ENCODE measurements around the gene CCDC178.

DNA sequence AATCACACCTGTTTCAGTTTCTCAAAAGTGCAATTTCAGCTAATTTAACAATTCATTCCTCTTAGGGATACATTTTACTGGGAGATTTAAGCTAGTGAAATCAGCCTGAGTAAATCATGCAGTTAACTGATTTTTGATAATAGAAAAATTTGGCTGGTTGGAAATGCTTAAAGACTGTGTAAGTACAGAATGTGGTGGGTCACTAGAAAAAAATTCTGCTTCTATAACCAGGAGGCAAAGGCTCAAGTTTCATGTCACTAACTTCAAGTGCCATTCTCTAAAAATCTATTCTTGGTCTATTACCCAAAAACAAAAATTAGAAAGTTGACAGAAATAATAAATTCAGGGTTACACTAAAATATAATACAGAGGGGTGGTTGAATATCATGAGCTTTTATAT lies 271.3 kb downstream of the CCDC178 start:
- TF ChIP-seq, protein P1, sequence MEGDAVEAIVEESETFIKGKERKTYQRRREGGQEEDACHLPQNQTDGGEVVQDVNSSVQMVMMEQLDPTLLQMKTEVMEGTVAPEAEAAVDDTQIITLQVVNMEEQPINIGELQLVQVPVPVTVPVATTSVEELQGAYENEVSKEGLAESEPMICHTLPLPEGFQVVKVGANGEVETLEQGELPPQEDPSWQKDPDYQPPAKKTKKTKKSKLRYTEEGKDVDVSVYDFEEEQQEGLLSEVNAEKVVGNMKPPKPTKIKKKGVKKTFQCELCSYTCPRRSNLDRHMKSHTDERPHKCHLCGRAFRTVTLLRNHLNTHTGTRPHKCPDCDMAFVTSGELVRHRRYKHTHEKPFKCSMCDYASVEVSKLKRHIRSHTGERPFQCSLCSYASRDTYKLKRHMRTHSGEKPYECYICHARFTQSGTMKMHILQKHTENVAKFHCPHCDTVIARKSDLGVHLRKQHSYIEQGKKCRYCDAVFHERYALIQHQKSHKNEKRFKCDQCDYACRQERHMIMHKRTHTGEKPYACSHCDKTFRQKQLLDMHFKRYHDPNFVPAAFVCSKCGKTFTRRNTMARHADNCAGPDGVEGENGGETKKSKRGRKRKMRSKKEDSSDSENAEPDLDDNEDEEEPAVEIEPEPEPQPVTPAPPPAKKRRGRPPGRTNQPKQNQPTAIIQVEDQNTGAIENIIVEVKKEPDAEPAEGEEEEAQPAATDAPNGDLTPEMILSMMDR (IDR thresholded peaks at IDR 0.05) = no peak
- TF ChIP-seq POLR2AphosphoS5 (IDR thresholded peaks at IDR 0.05) = no peak

All from prostate gland (tissue), 2 donors.